Measurements from ENCODE around the gene C12orf42.
A peak's percentile ranks its signal among the peaks of the same experiment; 100 is the strongest.

C12orf42 gene

DNA sequence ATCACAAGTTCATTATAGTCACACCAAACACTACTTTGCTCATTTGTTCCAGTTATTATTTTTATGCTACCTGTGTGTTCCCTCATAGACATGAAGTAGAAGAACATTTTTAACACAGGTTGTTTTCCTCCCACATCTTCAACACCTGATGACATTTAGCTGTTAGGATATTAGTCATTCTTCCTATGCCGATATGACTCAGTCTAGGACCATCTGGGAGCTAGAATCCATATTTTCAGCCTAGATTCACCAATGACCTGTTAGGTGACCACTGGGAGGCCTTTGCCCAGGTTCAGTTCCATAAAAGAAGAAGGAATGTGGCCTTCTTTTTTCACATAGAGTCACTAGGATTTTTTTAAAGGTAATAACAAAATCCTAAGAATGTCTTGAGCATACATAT is 222.8 kb downstream of the C12orf42 start:
- DNase-seq (ENCODE audit: low read depth), result no peak
- H3K4me3 ChIP-seq (ENCODE audit: control insufficient read depth, low read depth, low read length), result no peak overlapping the region
- TF ChIP-seq CTCF (conservative IDR thresholded peaks at IDR 0.05; ENCODE audit: control insufficient read depth, insufficient read depth, low read depth, low read length), result no peak

GRCh38 chr12:103269946-103270345 is 225.8 kb downstream of the C12orf42 start:
- H3K4me3 ChIP-seq (ENCODE audit: control insufficient read depth, low read depth, low read length), result no peak overlapping the region
- DNase-seq (ENCODE audit: low read depth), result peak; percentile 3
- TF ChIP-seq CTCF (conservative IDR thresholded peaks at IDR 0.05; ENCODE audit: control insufficient read depth, insufficient read depth, low read depth, low read length), result no peak

DNA sequence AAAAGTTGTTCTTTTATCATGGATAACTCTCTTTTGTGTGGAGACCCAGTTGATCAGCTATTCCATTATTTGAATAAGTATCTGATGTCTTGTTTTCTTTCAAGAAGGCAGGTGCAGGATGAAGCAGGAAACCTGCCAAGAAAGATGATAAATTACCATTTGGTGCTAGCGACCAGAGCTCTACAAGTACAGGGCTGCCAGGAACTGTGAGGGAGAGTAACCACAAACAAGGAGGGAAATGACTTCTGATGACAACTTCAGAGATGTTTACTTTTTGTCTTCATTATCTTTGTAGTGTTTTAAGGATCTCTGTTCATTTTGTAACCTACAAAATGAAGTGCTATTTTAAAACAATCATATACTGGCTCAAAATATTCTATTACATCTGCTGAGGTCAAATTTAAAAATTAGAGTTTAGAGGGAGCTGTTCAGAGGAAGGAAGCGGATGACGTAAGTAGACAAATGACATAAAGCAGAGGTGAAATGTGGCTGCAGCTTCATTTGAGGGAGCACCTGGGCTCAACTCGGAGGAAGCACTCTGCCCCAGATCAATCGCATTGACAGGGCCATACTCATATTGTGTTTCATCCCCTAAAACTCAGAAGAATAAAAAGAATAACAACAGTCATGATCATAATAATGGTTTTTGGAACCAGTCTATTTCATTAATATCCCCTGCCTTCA is 226.8 kb downstream of the C12orf42 start:
- DNase-seq (ENCODE audit: low read depth), result no peak
- no peak for TF ChIP-seq CTCF (conservative IDR thresholded peaks at IDR 0.05; ENCODE audit: control insufficient read depth, insufficient read depth, low read depth, low read length)

DNA sequence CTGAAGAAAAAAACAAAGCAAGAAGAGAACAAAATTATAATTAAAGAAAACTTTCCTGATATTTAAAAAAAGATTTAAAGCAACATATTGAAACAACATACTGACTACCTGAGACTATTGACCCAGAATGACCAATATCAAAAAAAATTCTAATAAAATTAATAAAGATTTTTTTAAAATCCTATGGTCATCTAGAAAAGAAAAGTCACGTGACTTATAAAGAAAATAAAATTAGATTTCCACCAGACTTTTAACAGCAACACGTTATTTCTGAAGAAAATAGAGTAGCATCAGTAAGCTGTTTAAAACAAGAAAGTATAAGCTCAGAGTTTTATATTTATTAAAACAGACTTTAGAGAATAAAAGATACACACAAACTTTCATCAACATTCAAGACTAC is 238.0 kb downstream of the C12orf42 start:
- TF ChIP-seq CTCF (conservative IDR thresholded peaks at IDR 0.05; ENCODE audit: control insufficient read depth, insufficient read depth, low read depth, low read length), result no peak
- DNase-seq (ENCODE audit: low read depth), result no peak
- no peak overlapping the region for H3K4me3 ChIP-seq (ENCODE audit: control insufficient read depth, low read depth, low read length)

More for the DNA sequence above, 226.8 kb downstream of the C12orf42 start:
- no peak overlapping the region for H3K4me3 ChIP-seq (ENCODE audit: control insufficient read depth, low read depth, low read length)

Measured in fibroblast of mammary gland (primary cell).